ENCODE measurements around the gene PLK2. TPM values are rescaled to one million over a fixed set of nuclear protein-coding genes. Genes with fewer than 3 reads are reported as not detected.

The PLK2 gene
- total RNA-seq, 1 experiment from 2014 or later = not detected

- Histone ChIP-seq H3K27me3 (ENCODE audit: low read length) (no peaks in the 10 kb centered on the region), H3K36me3 (ENCODE audit: insufficient read depth, low read length) (no peaks in the 10 kb centered on the region), H3K9me2 (replicated peaks; ENCODE audit: insufficient read depth, low read length) (no peaks in the 10 kb centered on the region), H3K4me2 (ENCODE audit: low read depth, low read length, poor library complexity, severe bottlenecking) (no peak overlapping the region), H3K27ac (ENCODE audit: low read length) (no peak overlapping the region), H3K9me3 (ENCODE audit: low read length) (no peaks in the 10 kb centered on the region), H3K79me2 (ENCODE audit: low read length) (no peaks in the 10 kb centered on the region), H4K20me1 (ENCODE audit: insufficient read depth, low read depth, low read length) (no peaks in the 10 kb centered on the region), H3K4me3 (ENCODE audit: low read length) (no peak overlapping the region), H2AFZ (ENCODE audit: low read length) (no peak overlapping the region), H3K4me1 (ENCODE audit: low read length) (peaks cover 9% of the 10 kb centered on the region), H3K9ac (ENCODE audit: low read length) (no peak overlapping the region)
- no peak for DNase-seq
These were observed 3.4 kb downstream of the PLK2 start for GRCh38 chr5:58456486-58456885.

GRCh38 chr5:58456026-58456425 lies 3.9 kb downstream of the PLK2 start:
- H3K27ac ChIP-seq (ENCODE audit: low read length) = no peak overlapping the region
- no peaks in the 10 kb centered on the region for H3K36me3 ChIP-seq (ENCODE audit: insufficient read depth, low read length)
- no peaks in the 10 kb centered on the region for H3K27me3 ChIP-seq (ENCODE audit: low read length)
- H3K4me3 ChIP-seq (ENCODE audit: low read length) = no peak overlapping the region
- H2AFZ ChIP-seq (ENCODE audit: low read length) = no peak overlapping the region
- H3K9ac ChIP-seq (ENCODE audit: low read length) = no peak overlapping the region
- no peaks in the 10 kb centered on the region for H3K9me2 ChIP-seq (replicated peaks; ENCODE audit: insufficient read depth, low read length)
- H4K20me1 ChIP-seq (ENCODE audit: insufficient read depth, low read depth, low read length) = no peaks in the 10 kb centered on the region
- peaks cover 7% of the 10 kb centered on the region for H3K4me1 ChIP-seq (ENCODE audit: low read length)
- DNase-seq = no peak
- H3K9me3 ChIP-seq (ENCODE audit: low read length) = no peaks in the 10 kb centered on the region
- no peaks in the 10 kb centered on the region for H3K79me2 ChIP-seq (ENCODE audit: low read length)
- no peak overlapping the region for H3K4me2 ChIP-seq (ENCODE audit: low read depth, low read length, poor library complexity, severe bottlenecking)

- no peak for DNase-seq
- Histone ChIP-seq H3K36me3 (ENCODE audit: insufficient read depth, low read length) (no peaks in the 10 kb centered on the region), H3K4me3 (ENCODE audit: low read length) (no peak overlapping the region), H2AFZ (ENCODE audit: low read length) (no peak overlapping the region), H3K27ac (ENCODE audit: low read length) (no peak overlapping the region), H3K79me2 (ENCODE audit: low read length) (no peaks in the 10 kb centered on the region), H3K9me3 (ENCODE audit: low read length) (no peaks in the 10 kb centered on the region), H4K20me1 (ENCODE audit: insufficient read depth, low read depth, low read length) (no peaks in the 10 kb centered on the region), H3K9me2 (replicated peaks; ENCODE audit: insufficient read depth, low read length) (no peaks in the 10 kb centered on the region), H3K9ac (ENCODE audit: low read length) (no peak overlapping the region), H3K4me1 (ENCODE audit: low read length) (peaks cover 2% of the 10 kb centered on the region), H3K4me2 (ENCODE audit: low read depth, low read length, poor library complexity, severe bottlenecking) (no peak overlapping the region), H3K27me3 (ENCODE audit: low read length) (no peaks in the 10 kb centered on the region)
These were observed 4.4 kb downstream of the PLK2 start for GRCh38 chr5:58455480-58455879.

GRCh38 chr5:58455066-58455465 lies 4.8 kb downstream of the PLK2 start:
- H3K36me3 ChIP-seq (ENCODE audit: insufficient read depth, low read length) = no peaks in the 10 kb centered on the region
- no peaks in the 10 kb centered on the region for H3K79me2 ChIP-seq (ENCODE audit: low read length)
- no peak for DNase-seq
- H4K20me1 ChIP-seq (ENCODE audit: insufficient read depth, low read depth, low read length) = no peaks in the 10 kb centered on the region
- no peaks in the 10 kb centered on the region for H3K4me1 ChIP-seq (ENCODE audit: low read length)
- H3K27me3 ChIP-seq (ENCODE audit: low read length) = no peaks in the 10 kb centered on the region
- no peaks in the 10 kb centered on the region for H3K9me2 ChIP-seq (replicated peaks; ENCODE audit: insufficient read depth, low read length)
- H3K9ac ChIP-seq (ENCODE audit: low read length) = no peak overlapping the region
- H3K27ac ChIP-seq (ENCODE audit: low read length) = no peak overlapping the region
- H3K9me3 ChIP-seq (ENCODE audit: low read length) = no peaks in the 10 kb centered on the region
- no peak overlapping the region for H2AFZ ChIP-seq (ENCODE audit: low read length)
- no peak overlapping the region for H3K4me2 ChIP-seq (ENCODE audit: low read depth, low read length, poor library complexity, severe bottlenecking)
- H3K4me3 ChIP-seq (ENCODE audit: low read length) = no peak overlapping the region

- Histone ChIP-seq H3K79me2 (ENCODE audit: low read length) (no peaks in the 10 kb centered on the region), H3K9me2 (replicated peaks; ENCODE audit: insufficient read depth, low read length) (no peaks in the 10 kb centered on the region), H3K4me1 (ENCODE audit: low read length) (no peaks in the 10 kb centered on the region), H3K27ac (ENCODE audit: low read length) (no peak overlapping the region), H3K9ac (ENCODE audit: low read length) (no peak overlapping the region), H4K20me1 (ENCODE audit: insufficient read depth, low read depth, low read length) (no peaks in the 10 kb centered on the region), H3K4me3 (ENCODE audit: low read length) (no peak overlapping the region), H2AFZ (ENCODE audit: low read length) (no peak overlapping the region), H3K4me2 (ENCODE audit: low read depth, low read length, poor library complexity, severe bottlenecking) (no peak overlapping the region), H3K9me3 (ENCODE audit: low read length) (no peaks in the 10 kb centered on the region), H3K36me3 (ENCODE audit: insufficient read depth, low read length) (no peaks in the 10 kb centered on the region), H3K27me3 (ENCODE audit: low read length) (no peaks in the 10 kb centered on the region)
- no peak for DNase-seq
These were observed 5.9 kb downstream of the PLK2 start for GRCh38 chr5:58454025-58454424.

GRCh38 chr5:58453306-58453705 lies 6.6 kb downstream of the PLK2 start:
- Histone ChIP-seq H3K36me3 (ENCODE audit: insufficient read depth, low read length) (no peaks in the 10 kb centered on the region), H4K20me1 (ENCODE audit: insufficient read depth, low read depth, low read length) (no peaks in the 10 kb centered on the region), H3K9me2 (replicated peaks; ENCODE audit: insufficient read depth, low read length) (no peaks in the 10 kb centered on the region), H3K4me1 (ENCODE audit: low read length) (no peaks in the 10 kb centered on the region), H3K27ac (ENCODE audit: low read length) (no peak overlapping the region), H2AFZ (ENCODE audit: low read length) (no peak overlapping the region), H3K4me3 (ENCODE audit: low read length) (no peak overlapping the region), H3K9ac (ENCODE audit: low read length) (no peak overlapping the region), H3K9me3 (ENCODE audit: low read length) (no peaks in the 10 kb centered on the region), H3K27me3 (ENCODE audit: low read length) (no peaks in the 10 kb centered on the region), H3K4me2 (ENCODE audit: low read depth, low read length, poor library complexity, severe bottlenecking) (no peak overlapping the region), H3K79me2 (ENCODE audit: low read length) (no peaks in the 10 kb centered on the region)
- no peak for DNase-seq

- Histone ChIP-seq H3K9ac (ENCODE audit: low read length) (no peak overlapping the region), H3K4me2 (ENCODE audit: low read depth, low read length, poor library complexity, severe bottlenecking) (no peak overlapping the region), H3K4me3 (ENCODE audit: low read length) (no peak overlapping the region), H3K27me3 (ENCODE audit: low read length) (no peaks in the 10 kb centered on the region), H3K36me3 (ENCODE audit: insufficient read depth, low read length) (no peaks in the 10 kb centered on the region), H4K20me1 (ENCODE audit: insufficient read depth, low read depth, low read length) (no peaks in the 10 kb centered on the region), H3K9me2 (replicated peaks; ENCODE audit: insufficient read depth, low read length) (no peaks in the 10 kb centered on the region), H2AFZ (ENCODE audit: low read length) (no peak overlapping the region), H3K27ac (ENCODE audit: low read length) (no peak overlapping the region), H3K9me3 (ENCODE audit: low read length) (no peaks in the 10 kb centered on the region), H3K4me1 (ENCODE audit: low read length) (no peaks in the 10 kb centered on the region), H3K79me2 (ENCODE audit: low read length) (no peaks in the 10 kb centered on the region)
- no peak for DNase-seq
These were observed 7.2 kb downstream of the PLK2 start for GRCh38 chr5:58452566-58453258.

GRCh38 chr5:58451732-58452565 lies 7.9 kb downstream of the PLK2 start:
- Histone ChIP-seq H2AFZ (ENCODE audit: low read length) (no peak overlapping the region), H3K79me2 (ENCODE audit: low read length) (no peaks in the 10 kb centered on the region), H3K27ac (ENCODE audit: low read length) (no peak overlapping the region), H3K27me3 (ENCODE audit: low read length) (no peaks in the 10 kb centered on the region), H3K4me1 (ENCODE audit: low read length) (no peaks in the 10 kb centered on the region), H3K4me3 (ENCODE audit: low read length) (no peak overlapping the region), H3K9ac (ENCODE audit: low read length) (no peak overlapping the region), H3K9me2 (replicated peaks; ENCODE audit: insufficient read depth, low read length) (no peaks in the 10 kb centered on the region), H3K36me3 (ENCODE audit: insufficient read depth, low read length) (no peaks in the 10 kb centered on the region), H3K4me2 (ENCODE audit: low read depth, low read length, poor library complexity, severe bottlenecking) (no peak overlapping the region), H3K9me3 (ENCODE audit: low read length) (no peaks in the 10 kb centered on the region), H4K20me1 (ENCODE audit: insufficient read depth, low read depth, low read length) (no peaks in the 10 kb centered on the region)
- no peak for DNase-seq
